ENCODE data around the gene WDPCP. TPM values are rescaled to one million over a fixed set of nuclear protein-coding genes. Genes with fewer than 3 reads are reported as not detected.
"Not testable (repeated sequence)": the region's sequence is repeated elsewhere in the genome, so short reads cannot be mapped to it uniquely, and the experiment has no call there.

The WDPCP gene
- polyA plus RNA-seq, 1 of the 3 experiments (the other 2 are of a cell fraction): 3.1 TPM

DNA sequence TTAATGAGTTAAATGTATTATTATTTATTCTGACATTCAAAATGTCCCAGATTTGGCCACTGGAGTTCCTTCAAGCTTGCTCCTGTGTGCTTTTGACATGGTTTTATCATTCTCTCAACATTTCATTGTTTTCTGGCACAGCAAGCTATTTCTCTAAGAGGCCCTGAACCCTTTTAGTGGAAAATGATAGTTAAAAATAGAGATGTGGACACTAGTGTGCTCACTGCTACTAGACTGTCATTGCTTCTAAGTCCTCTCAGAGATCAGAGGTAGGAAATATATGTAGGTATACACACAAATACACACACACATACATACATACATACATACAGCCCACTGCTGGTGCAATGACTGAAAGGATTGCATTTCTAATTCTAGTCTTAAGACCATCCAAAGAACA is 25.5 kb downstream of the WDPCP start:
- 0 out of 2 replicates have a peak, but pooled peaks cover 5% of the 10 kb centered on the region for H3K9me3 ChIP-seq
- H3K4me1 ChIP-seq (ENCODE audit: control insufficient read depth in 1 of 2, insufficient read depth in 2 of 2, low read depth in 1 of 2, low read length in 1 of 2): no peaks in the 10 kb centered on the region
- no peak for DNase-seq
- no peak overlapping the region for H3K4me3 ChIP-seq (ENCODE audit: low read depth in 2 of 2, low read length in 1 of 2)
- H3F3A ChIP-seq (replicated peaks; ENCODE audit: insufficient read depth): no peaks in the 10 kb centered on the region
- no peaks in the 10 kb centered on the region for H3K27me3 ChIP-seq (ENCODE audit: insufficient read depth)
- no peak overlapping the region for H2AFZ ChIP-seq (ENCODE audit: low read depth)
- no peak overlapping the region for H3K27ac ChIP-seq (ENCODE audit: low read depth in 2 of 2, low read length in 1 of 2)
- H3K9me2 ChIP-seq: no peaks in the 10 kb centered on the region
- no peak overlapping the region for H3K4me2 ChIP-seq
- CTCF ChIA-PET: no interaction called here
- POLR2A ChIA-PET: no interaction called here
- H3K36me3 ChIP-seq (replicated peaks in 1 of 2; ENCODE audit: control insufficient read depth in 1 of 2, insufficient read depth in 2 of 2, low read length in 1 of 2): peaks cover 0 to 8% of the 10 kb centered on the region in 2 experiments
- H4K20me1 ChIP-seq (ENCODE audit: insufficient read depth): no peaks in the 10 kb centered on the region
- TF ChIP-seq MEF2A (IDR thresholded peaks at IDR 0.05; ENCODE audit: borderline replicate concordance, low read depth): no peak
- TF ChIP-seq TCF12 (IDR thresholded peaks at IDR 0.05): no peak
- TF ChIP-seq, protein P1, sequence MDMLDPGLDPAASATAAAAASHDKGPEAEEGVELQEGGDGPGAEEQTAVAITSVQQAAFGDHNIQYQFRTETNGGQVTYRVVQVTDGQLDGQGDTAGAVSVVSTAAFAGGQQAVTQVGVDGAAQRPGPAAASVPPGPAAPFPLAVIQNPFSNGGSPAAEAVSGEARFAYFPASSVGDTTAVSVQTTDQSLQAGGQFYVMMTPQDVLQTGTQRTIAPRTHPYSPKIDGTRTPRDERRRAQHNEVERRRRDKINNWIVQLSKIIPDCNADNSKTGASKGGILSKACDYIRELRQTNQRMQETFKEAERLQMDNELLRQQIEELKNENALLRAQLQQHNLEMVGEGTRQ (IDR thresholded peaks at IDR 0.05; ENCODE audit: borderline replicate concordance, low read depth, low read length): no peak
- TF ChIP-seq NRF1 (IDR thresholded peaks at IDR 0.05; ENCODE audit: low read depth, low read length): no peak
- TF ChIP-seq SMC3 (IDR thresholded peaks at IDR 0.05; ENCODE audit: low read depth, low read length): no peak
- TF ChIP-seq EP300 (IDR thresholded peaks at IDR 0.05; ENCODE audit: borderline replicate concordance in 1 of 2, low read depth in 1 of 2, low read length in 1 of 2): no peak
- TF ChIP-seq GATA2 (CRISPR knock-in tag; IDR thresholded peaks at IDR 0.05): no peak
- TF ChIP-seq SIN3A (IDR thresholded peaks at IDR 0.05; ENCODE audit: borderline replicate concordance, low read depth, low read length): no peak
- TF ChIP-seq TEAD4 (IDR thresholded peaks at IDR 0.05; ENCODE audit: borderline replicate concordance, insufficient read depth): no peak
- no peak for TF ChIP-seq ELF1 (IDR thresholded peaks at IDR 0.05)
- TF ChIP-seq, protein P2, sequence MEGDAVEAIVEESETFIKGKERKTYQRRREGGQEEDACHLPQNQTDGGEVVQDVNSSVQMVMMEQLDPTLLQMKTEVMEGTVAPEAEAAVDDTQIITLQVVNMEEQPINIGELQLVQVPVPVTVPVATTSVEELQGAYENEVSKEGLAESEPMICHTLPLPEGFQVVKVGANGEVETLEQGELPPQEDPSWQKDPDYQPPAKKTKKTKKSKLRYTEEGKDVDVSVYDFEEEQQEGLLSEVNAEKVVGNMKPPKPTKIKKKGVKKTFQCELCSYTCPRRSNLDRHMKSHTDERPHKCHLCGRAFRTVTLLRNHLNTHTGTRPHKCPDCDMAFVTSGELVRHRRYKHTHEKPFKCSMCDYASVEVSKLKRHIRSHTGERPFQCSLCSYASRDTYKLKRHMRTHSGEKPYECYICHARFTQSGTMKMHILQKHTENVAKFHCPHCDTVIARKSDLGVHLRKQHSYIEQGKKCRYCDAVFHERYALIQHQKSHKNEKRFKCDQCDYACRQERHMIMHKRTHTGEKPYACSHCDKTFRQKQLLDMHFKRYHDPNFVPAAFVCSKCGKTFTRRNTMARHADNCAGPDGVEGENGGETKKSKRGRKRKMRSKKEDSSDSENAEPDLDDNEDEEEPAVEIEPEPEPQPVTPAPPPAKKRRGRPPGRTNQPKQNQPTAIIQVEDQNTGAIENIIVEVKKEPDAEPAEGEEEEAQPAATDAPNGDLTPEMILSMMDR (IDR thresholded peaks at IDR 0.05): no peak
- TF ChIP-seq POLR2AphosphoS5 (IDR thresholded peaks at IDR 0.05; ENCODE audit: low read depth, low read length): no peak
- TF ChIP-seq GABPA (IDR thresholded peaks at IDR 0.05; ENCODE audit: low read depth): no peak
- no peaks in the 10 kb centered on the region for H3K79me2 ChIP-seq (ENCODE audit: insufficient read depth)
- H3K9ac ChIP-seq: no peak overlapping the region

DNA sequence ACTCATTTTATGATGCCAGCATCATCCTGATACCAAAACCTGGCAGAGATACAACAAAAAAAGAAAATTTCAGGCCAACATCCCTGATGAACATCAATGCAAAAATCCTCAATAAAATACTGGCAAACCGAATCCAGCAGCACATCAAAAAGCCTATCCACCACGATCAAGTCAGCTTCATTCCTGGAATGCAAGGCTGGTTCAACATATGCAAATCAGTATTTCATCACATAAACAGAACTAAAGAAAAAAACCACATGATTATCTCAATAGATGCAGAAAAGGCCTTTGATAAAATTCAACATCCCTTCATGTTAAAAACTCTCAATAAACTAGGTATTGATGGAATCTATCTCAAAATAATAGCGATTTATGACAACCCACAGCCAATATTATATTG is 29.4 kb downstream of the WDPCP start:
- H3K27ac ChIP-seq (ENCODE audit: low read depth in 2 of 2, low read length in 1 of 2); H3K9me3 ChIP-seq; H3K4me3 ChIP-seq (ENCODE audit: low read depth in 2 of 2, low read length in 1 of 2); H3K9me2 ChIP-seq; H3K9ac ChIP-seq; POLR2A ChIA-PET; H3K79me2 ChIP-seq (ENCODE audit: insufficient read depth); H3F3A ChIP-seq (replicated peaks; ENCODE audit: insufficient read depth); H2AFZ ChIP-seq (ENCODE audit: low read depth); H3K27me3 ChIP-seq (ENCODE audit: insufficient read depth); CTCF ChIA-PET; DNase-seq; H4K20me1 ChIP-seq (ENCODE audit: insufficient read depth); H3K4me1 ChIP-seq (ENCODE audit: control insufficient read depth in 1 of 2, insufficient read depth in 2 of 2, low read depth in 1 of 2, low read length in 1 of 2); H3K4me2 ChIP-seq; H3K36me3 ChIP-seq (replicated peaks in 1 of 2; ENCODE audit: control insufficient read depth in 1 of 2, insufficient read depth in 2 of 2, low read length in 1 of 2): not testable (repeated sequence)
- WGBS (ENCODE audit: low lambda C conversion rate): 35% methylated on average over 3 of the region's 3 CpGs

DNA sequence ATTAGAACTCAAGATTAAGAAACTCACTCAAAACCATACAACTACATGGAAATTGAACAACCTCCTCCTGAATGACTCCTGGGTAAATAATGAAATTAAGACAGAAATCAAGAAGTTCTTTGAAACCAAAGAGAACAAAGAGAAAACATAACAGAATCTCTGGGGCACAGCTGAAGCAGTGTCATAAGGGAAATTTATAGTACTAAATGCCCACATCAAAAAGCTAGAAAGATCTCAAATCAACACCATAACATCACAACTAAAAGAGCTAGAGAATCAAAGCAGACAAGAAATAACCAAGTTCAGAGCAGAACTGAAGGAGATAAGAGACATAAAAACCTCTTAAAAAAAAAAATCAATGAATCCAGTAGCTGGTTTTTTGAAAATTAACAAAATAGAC is 30.5 kb downstream of the WDPCP start:
- H3K4me2 ChIP-seq; H3K27ac ChIP-seq (ENCODE audit: low read depth in 2 of 2, low read length in 1 of 2); H3K4me1 ChIP-seq (ENCODE audit: control insufficient read depth in 1 of 2, insufficient read depth in 2 of 2, low read depth in 1 of 2, low read length in 1 of 2); H3F3A ChIP-seq (replicated peaks; ENCODE audit: insufficient read depth); H3K9ac ChIP-seq; H3K36me3 ChIP-seq (replicated peaks in 1 of 2; ENCODE audit: control insufficient read depth in 1 of 2, insufficient read depth in 2 of 2, low read length in 1 of 2); H3K27me3 ChIP-seq (ENCODE audit: insufficient read depth); H3K9me3 ChIP-seq; DNase-seq; H3K4me3 ChIP-seq (ENCODE audit: low read depth in 2 of 2, low read length in 1 of 2); H3K9me2 ChIP-seq; H4K20me1 ChIP-seq (ENCODE audit: insufficient read depth); CTCF ChIA-PET; H2AFZ ChIP-seq (ENCODE audit: low read depth); H3K79me2 ChIP-seq (ENCODE audit: insufficient read depth): not testable (repeated sequence)
- POLR2A ChIA-PET: interaction anchor here (1.0 kb wide), 1 partner anchor 11 kb away, joined by 5 read pairs; no protein-coding TSS in a partner anchor
